Measurements from ENCODE around the gene LCOR. TPM values are rescaled to one million over a fixed set of nuclear protein-coding genes. Genes with fewer than 3 reads are reported as not detected.

The LCOR gene
- total and polyA plus RNA-seq, 2 of the 13 experiments (the other 11 are each of a cell fraction or from before 2014, with no cell fraction given), result 12.4 to 23.7 TPM

DNA sequence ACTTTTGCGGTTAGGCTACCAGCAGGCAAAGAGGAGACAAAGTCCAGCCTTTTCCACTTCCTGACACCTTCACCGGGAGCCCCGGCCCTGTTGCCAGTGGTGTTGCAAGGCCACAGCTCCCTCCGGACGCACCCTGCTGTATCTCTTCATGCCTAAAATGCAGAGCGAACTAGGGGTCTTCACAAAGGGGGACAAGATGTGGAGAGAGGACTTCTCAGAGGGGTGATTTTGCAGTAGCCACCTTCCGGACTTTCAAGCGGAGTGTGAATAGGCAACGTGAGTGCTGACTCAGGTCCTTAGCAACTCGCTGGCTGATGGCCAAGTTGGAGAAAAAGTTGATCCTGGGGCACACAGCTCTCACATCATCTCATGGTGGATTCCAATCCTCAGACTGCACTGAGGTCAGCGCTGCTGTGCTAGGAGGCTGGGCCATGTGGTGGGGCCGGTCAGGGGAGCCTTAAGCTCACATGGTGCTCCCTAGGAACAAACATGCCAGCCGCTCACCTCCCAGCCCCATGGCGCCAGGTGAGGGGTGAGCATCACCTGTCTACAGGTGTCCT is 166.3 kb downstream of the LCOR start (continued):
- TF ChIP-seq, protein P1, sequence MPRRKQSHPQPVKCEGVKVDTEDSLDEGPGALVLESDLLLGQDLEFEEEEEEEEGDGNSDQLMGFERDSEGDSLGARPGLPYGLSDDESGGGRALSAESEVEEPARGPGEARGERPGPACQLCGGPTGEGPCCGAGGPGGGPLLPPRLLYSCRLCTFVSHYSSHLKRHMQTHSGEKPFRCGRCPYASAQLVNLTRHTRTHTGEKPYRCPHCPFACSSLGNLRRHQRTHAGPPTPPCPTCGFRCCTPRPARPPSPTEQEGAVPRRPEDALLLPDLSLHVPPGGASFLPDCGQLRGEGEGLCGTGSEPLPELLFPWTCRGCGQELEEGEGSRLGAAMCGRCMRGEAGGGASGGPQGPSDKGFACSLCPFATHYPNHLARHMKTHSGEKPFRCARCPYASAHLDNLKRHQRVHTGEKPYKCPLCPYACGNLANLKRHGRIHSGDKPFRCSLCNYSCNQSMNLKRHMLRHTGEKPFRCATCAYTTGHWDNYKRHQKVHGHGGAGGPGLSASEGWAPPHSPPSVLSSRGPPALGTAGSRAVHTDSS (CRISPR knock-in tag; conservative IDR thresholded peaks at IDR 0.05), result no peak
- TF ChIP-seq GTF3A (CRISPR knock-in tag; conservative IDR thresholded peaks at IDR 0.05) (no peak), ZNF569 (CRISPR knock-in tag; IDR thresholded peaks at IDR 0.05; ENCODE audit: borderline replicate concordance) (no peak), ISX (CRISPR knock-in tag; conservative IDR thresholded peaks at IDR 0.05) (no peak), ZBTB7B (CRISPR knock-in tag; IDR thresholded peaks at IDR 0.05) (peak; percentile 77), SP140L (CRISPR knock-in tag; IDR thresholded peaks at IDR 0.05; ENCODE audit: borderline replicate concordance) (no peak), NR2C2 (CRISPR knock-in tag; IDR thresholded peaks at IDR 0.05; ENCODE audit: borderline replicate concordance) (no peak), MAZ (IDR thresholded peaks at IDR 0.05; ENCODE audit: borderline replicate concordance, low read depth, low read length) (no peak), MAZ (CRISPR knock-in tag; IDR thresholded peaks at IDR 0.05; ENCODE audit: low read depth) (0 out of 2 replicates have a peak, but pooled peaks have one; percentile 23), ZC3H13 (CRISPR knock-in tag; IDR thresholded peaks at IDR 0.05) (no peak), PHF20 (CRISPR knock-in tag; IDR thresholded peaks at IDR 0.05) (no peak), ZNF354B (CRISPR knock-in tag; IDR thresholded peaks at IDR 0.05) (no peak), TBX2 (CRISPR knock-in tag; IDR thresholded peaks at IDR 0.05; ENCODE audit: borderline replicate concordance) (peak; percentile 60; the same call in 1 of the 2 replicates)
- TF ChIP-seq, protein P2, sequence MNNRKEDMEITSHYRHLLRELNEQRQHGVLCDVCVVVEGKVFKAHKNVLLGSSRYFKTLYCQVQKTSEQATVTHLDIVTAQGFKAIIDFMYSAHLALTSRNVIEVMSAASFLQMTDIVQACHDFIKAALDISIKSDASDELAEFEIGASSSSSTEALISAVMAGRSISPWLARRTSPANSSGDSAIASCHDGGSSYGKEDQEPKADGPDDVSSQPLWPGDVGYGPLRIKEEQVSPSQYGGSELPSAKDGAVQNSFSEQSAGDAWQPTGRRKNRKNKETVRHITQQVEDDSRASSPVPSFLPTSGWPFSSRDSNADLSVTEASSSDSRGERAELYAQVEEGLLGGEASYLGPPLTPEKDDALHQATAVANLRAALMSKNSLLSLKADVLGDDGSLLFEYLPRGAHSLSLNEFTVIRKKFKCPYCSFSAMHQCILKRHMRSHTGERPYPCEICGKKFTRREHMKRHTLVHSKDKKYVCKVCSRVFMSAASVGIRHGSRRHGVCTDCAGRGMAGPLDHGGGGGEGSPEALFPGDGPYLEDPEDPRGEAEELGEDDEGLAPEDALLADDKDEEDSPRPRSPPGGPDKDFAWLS (CRISPR knock-in tag; IDR thresholded peaks at IDR 0.05; ENCODE audit: borderline replicate concordance), result no peak
- TF ChIP-seq, protein P3, sequence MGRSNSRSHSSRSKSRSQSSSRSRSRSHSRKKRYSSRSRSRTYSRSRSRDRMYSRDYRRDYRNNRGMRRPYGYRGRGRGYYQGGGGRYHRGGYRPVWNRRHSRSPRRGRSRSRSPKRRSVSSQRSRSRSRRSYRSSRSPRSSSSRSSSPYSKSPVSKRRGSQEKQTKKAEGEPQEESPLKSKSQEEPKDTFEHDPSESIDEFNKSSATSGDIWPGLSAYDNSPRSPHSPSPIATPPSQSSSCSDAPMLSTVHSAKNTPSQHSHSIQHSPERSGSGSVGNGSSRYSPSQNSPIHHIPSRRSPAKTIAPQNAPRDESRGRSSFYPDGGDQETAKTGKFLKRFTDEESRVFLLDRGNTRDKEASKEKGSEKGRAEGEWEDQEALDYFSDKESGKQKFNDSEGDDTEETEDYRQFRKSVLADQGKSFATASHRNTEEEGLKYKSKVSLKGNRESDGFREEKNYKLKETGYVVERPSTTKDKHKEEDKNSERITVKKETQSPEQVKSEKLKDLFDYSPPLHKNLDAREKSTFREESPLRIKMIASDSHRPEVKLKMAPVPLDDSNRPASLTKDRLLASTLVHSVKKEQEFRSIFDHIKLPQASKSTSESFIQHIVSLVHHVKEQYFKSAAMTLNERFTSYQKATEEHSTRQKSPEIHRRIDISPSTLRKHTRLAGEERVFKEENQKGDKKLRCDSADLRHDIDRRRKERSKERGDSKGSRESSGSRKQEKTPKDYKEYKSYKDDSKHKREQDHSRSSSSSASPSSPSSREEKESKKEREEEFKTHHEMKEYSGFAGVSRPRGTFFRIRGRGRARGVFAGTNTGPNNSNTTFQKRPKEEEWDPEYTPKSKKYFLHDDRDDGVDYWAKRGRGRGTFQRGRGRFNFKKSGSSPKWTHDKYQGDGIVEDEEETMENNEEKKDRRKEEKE (IDR thresholded peaks at IDR 0.05), result no peak
- TF ChIP-seq, protein P4, sequence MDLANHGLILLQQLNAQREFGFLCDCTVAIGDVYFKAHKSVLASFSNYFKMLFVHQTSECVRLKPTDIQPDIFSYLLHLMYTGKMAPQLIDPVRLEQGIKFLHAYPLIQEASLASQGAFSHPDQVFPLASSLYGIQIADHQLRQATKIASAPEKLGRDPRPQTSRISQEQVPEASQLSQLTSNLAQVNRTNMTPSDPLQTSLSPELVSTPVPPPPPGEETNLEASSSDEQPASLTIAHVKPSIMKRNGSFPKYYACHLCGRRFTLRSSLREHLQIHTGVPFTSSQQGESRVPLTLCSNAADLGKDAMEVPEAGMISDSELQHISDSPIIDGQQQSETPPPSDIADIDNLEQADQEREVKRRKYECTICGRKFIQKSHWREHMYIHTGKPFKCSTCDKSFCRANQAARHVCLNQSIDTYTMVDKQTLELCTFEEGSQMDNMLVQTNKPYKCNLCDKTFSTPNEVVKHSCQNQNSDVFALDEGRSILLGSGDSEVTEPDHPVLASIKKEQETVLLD (CRISPR knock-in tag; IDR thresholded peaks at IDR 0.05; ENCODE audit: low read depth), result no peak
- TF ChIP-seq, protein P5, sequence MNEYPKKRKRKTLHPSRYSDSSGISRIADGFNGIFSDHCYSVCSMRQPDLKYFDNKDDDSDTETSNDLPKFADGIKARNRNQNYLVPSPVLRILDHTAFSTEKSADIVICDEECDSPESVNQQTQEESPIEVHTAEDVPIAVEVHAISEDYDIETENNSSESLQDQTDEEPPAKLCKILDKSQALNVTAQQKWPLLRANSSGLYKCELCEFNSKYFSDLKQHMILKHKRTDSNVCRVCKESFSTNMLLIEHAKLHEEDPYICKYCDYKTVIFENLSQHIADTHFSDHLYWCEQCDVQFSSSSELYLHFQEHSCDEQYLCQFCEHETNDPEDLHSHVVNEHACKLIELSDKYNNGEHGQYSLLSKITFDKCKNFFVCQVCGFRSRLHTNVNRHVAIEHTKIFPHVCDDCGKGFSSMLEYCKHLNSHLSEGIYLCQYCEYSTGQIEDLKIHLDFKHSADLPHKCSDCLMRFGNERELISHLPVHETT (CRISPR knock-in tag; conservative IDR thresholded peaks at IDR 0.05), result no peak
- TF ChIP-seq, protein P6, sequence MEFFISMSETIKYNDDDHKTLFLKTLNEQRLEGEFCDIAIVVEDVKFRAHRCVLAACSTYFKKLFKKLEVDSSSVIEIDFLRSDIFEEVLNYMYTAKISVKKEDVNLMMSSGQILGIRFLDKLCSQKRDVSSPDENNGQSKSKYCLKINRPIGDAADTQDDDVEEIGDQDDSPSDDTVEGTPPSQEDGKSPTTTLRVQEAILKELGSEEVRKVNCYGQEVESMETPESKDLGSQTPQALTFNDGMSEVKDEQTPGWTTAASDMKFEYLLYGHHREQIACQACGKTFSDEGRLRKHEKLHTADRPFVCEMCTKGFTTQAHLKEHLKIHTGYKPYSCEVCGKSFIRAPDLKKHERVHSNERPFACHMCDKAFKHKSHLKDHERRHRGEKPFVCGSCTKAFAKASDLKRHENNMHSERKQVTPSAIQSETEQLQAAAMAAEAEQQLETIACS (CRISPR knock-in tag; IDR thresholded peaks at IDR 0.05), result no peak
